HepG2 (cell line): ENCODE results near the gene COMP.
A peak's percentile ranks its signal among the peaks of the same experiment; 100 is the strongest.

Source experiments
- ATF2 ChIP-seq: sonication (generic); formaldehyde crosslinking; IDR thresholded peaks from 2 replicates; pipeline ENCODE4 v1.4.0; 2020; ENCODE audit warnings: missing genetic modification reagents
- CHD4 ChIP-seq: fragments of 200-600 bp; sonication (generic); IDR thresholded peaks from 2 replicates; pipeline ENCODE4 v1.7.0; 2017; ENCODE audit warnings: mild to moderate bottlenecking, low read length, borderline replicate concordance
- CTCF ChIP-seq: sonication (generic); formaldehyde crosslinking; IDR thresholded peaks from 2 replicates; pipeline ENCODE4 v1.5.0; 2020; ENCODE audit warnings: mild to moderate bottlenecking, missing genetic modification reagents, moderate library complexity
- DBP ChIP-seq: sonication (generic); formaldehyde crosslinking; IDR thresholded peaks from 2 replicates; pipeline ENCODE4 v1.4.0; 2020; ENCODE audit warnings: missing genetic modification reagents; ENCODE audit errors: not compliant biosample characterization
- EZH2 ChIP-seq: conservative IDR thresholded peaks from 2 replicates; pipeline ENCODE4 v1.6.1; 2012; ENCODE audit warnings: mild to moderate bottlenecking, low read depth, low read length, moderate library complexity
- PITX1 ChIP-seq: sonication (generic); formaldehyde crosslinking; IDR thresholded peaks from 2 replicates; pipeline ENCODE4 v1.5.1; 2020; ENCODE audit warnings: mild to moderate bottlenecking, missing genetic modification reagents
- POLR2A ChIP-seq, 2 experiments: IDR thresholded peaks; 2 replicates each; pipeline ENCODE4 v1.6.1; 2011; ENCODE audit warnings: low read depth in 2 of 2, low read length in 2 of 2, mild to moderate bottlenecking in 1 of 2, moderate library complexity in 1 of 2; ENCODE audit not compliant: insufficient read depth in 1 of 2
- ZBTB33 ChIP-seq: sonication (generic); formaldehyde crosslinking; IDR thresholded peaks from 2 replicates; pipeline ENCODE4 v1.4.0; 2020; ENCODE audit warnings: missing genetic modification reagents
- ZFP90 ChIP-seq: sonication (generic); formaldehyde crosslinking; IDR thresholded peaks from 2 replicates; pipeline ENCODE4 v1.8.0; 2022; ENCODE audit warnings: missing genetic modification reagents, mild to moderate bottlenecking, inconsistent platforms, borderline replicate concordance
- ZMAT5 ChIP-seq: sonication (generic); formaldehyde crosslinking; IDR thresholded peaks from 2 replicates; pipeline ENCODE4 v1.5.0; 2020; ENCODE audit warnings: mild to moderate bottlenecking, low read depth, missing genetic modification reagents, borderline replicate concordance
- ZNF749 ChIP-seq: sonication (generic); formaldehyde crosslinking; IDR thresholded peaks from 2 replicates; pipeline ENCODE4 v1.8.0; 2022; ENCODE audit warnings: mild to moderate bottlenecking, missing genetic modification reagents, moderate library complexity, borderline replicate concordance
- ZNF788 ChIP-seq: sonication (generic); formaldehyde crosslinking; IDR thresholded peaks from 2 replicates; pipeline ENCODE4 v1.5.0; 2020; ENCODE audit warnings: mild to moderate bottlenecking, missing genetic modification reagents, borderline replicate concordance
- ZNF850 ChIP-seq: sonication (generic); formaldehyde crosslinking; conservative IDR thresholded peaks from 2 replicates; pipeline ENCODE4 v1.9.0; 2021; ENCODE audit warnings: mild to moderate bottlenecking, missing genetic modification reagents

- TF ChIP-seq POLR2A (IDR thresholded peaks at IDR 0.05; ENCODE audit: insufficient read depth in 1 of 2, low read depth in 2 of 2, low read length in 2 of 2) (no peak), ATF2 (CRISPR knock-in tag) (no peak), CTCF (no peak; the same call in 1 of the 2 replicates), ZNF788 (no peak), ZNF749 (no peak), PITX1 (CRISPR knock-in tag) (no peak), EZH2 (no peak), ZBTB33 (CRISPR knock-in tag) (peak; percentile 81), ZNF850 (CRISPR knock-in tag) (no peak), ZMAT5 (CRISPR knock-in tag) (no peak), CHD4 (no peak), ZFP90 (no peak), DBP (CRISPR knock-in tag) (no peak)
Observed at GRCh38 chr19:18768046-18768771, 22.9 kb downstream of the COMP start.
